Smooth muscle cell (in vitro differentiated cells): Measurements from ENCODE around the gene BMP4. TPM values are rescaled to one million over a fixed set of nuclear protein-coding genes. Genes with fewer than 3 reads are reported as not detected.
A peak's percentile ranks its signal among the peaks of the same experiment; 100 is the strongest.
"Not testable (repeated sequence)": the region's sequence is repeated elsewhere in the genome, so short reads cannot be mapped to it uniquely, and the experiment has no call there.

ENCODE experiments used
- DNase-seq: peaks from one replicate; lab custom pipeline; 2025; ENCODE audit not compliant: unreplicated experiment; lab: John Stamatoyannopoulos, UW
- H2AFZ ChIP-seq: fragments of 200-600 bp; sonication (generic); 2 replicates; pipeline ENCODE4 v1.6.0; 2016; ENCODE audit warnings: antibody characterized with exemption, low read depth, mild to moderate bottlenecking
- H3F3A ChIP-seq: fragments of 200-600 bp; sonication (generic); 2 replicates; pipeline ENCODE4 v1.6.0; 2017; ENCODE audit warnings: antibody characterized with exemption, low read depth
- H3K27ac ChIP-seq: fragments of 200-600 bp; sonication (generic); 2 replicates; pipeline ENCODE4 v1.5.1; 2016; ENCODE audit warnings: low read depth, mild to moderate bottlenecking
- H3K27me3 ChIP-seq: fragments of 200-600 bp; sonication (generic); 2 replicates; pipeline ENCODE4 v1.6.1; 2016; ENCODE audit warnings: low read depth, mild to moderate bottlenecking
- H3K36me3 ChIP-seq: fragments of 200-600 bp; sonication (generic); 2 replicates; pipeline ENCODE4 v1.5.1; 2016; ENCODE audit warnings: low read depth
- H3K4me1 ChIP-seq: fragments of 200-600 bp; sonication (generic); 2 replicates; pipeline ENCODE4 v1.5.1; 2016; ENCODE audit warnings: low read depth
- H3K4me2 ChIP-seq: fragments of 200-600 bp; sonication (generic); 2 replicates; pipeline ENCODE4 v1.6.0; 2016; ENCODE audit warnings: mild to moderate bottlenecking
- H3K4me3 ChIP-seq: fragments of 200-600 bp; sonication (generic); 2 replicates; pipeline ENCODE4 v1.5.1; 2016; ENCODE audit warnings: mild to moderate bottlenecking
- H3K79me2 ChIP-seq: fragments of 200-600 bp; sonication (generic); 2 replicates; pipeline ENCODE4 v1.6.0; 2016; ENCODE audit warnings: low read depth, mild to moderate bottlenecking
- H3K9ac ChIP-seq: fragments of 200-600 bp; sonication (generic); 2 replicates; pipeline ENCODE4 v1.6.0; 2016; ENCODE audit warnings: low read depth
- H3K9me3 ChIP-seq: fragments of 200-600 bp; sonication (generic); replicated peaks from 2 replicates; pipeline ENCODE4 v1.5.1; 2016; ENCODE audit warnings: low read depth
- H4K20me1 ChIP-seq: fragments of 200-600 bp; sonication (generic); 2 replicates; pipeline ENCODE4 v1.6.0; 2016; ENCODE audit warnings: low read depth
- WGBS: methylation state at CpG from one replicate; pipeline ENCODE4 v1.1.7; 2016; ENCODE audit warnings: low lambda C conversion rate; 5-methylcytosine and 5-hydroxymethylcytosine counted together
- polyA plus RNA-seq: library from polyadenylated mRNA; unstranded; fragments of >200 nt; fragmentation: Nextera tagmentation; extraction: Ambion mirVana; gene quantifications from 2 replicates; pipeline ENCODE4 v1.2.1, GENCODE V29; 2016
- total RNA-seq: library from RNA; depleted of rRNA; stranded (reverse); fragments of >200 nt; gene quantifications from 2 replicates; pipeline ENCODE4 v1.2.3, GENCODE V29; 2014
- TF ChIP-seq, protein P1 (sequence below): fragments of 200-600 bp; sonication (generic); IDR thresholded peaks from 2 replicates; pipeline ENCODE4 v1.5.1; 2017; ENCODE audit warnings: borderline replicate concordance, mild to moderate bottlenecking, antibody characterized with exemption; ENCODE audit not compliant: insufficient read depth, poor library complexity, severe bottlenecking

The BMP4 gene
- total and polyA plus RNA-seq, 2 experiments from 2014 or later, result 30.5 to 38.2 TPM

DNA sequence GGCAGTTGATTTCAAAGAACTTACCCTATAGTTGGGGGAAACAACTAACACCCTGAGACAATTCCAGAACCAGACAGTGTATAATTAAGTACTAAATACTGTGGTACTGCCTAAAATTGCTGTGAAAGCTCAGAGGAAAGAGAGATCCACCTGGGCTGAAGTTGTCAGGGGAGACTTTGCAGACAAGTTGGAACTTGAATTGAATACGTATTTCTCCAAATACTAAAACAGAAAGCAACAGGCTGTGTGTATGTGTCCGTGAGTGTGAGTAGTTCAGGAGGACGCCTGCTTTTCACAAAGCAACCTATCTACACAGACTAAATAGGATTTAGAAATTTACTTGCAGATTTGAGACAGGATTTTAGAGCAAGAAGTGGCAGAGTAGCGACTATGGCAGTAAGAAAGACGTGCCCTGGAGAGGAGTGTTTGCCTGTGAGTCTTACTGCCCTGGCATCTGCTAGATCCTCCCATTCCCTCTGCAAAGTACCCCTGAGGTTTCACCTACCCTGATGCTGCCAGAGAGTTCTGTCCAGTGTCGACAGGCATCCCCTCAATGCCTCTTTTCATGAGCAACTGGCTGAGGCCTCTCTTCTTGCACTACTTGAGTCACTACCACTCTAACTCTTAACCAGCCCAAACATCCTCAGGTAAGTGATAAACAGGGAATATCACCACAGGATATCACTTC is 37.4 kb upstream of the BMP4 start:
- Histone ChIP-seq H3F3A (no peaks in the 10 kb centered on the region), H3K4me2 (peak overlapping the region; percentile 36), H3K4me3 (no peak overlapping the region), H3K27me3 (no peaks in the 10 kb centered on the region), H2AFZ (peak overlapping the region; percentile 73), H4K20me1 (no peaks in the 10 kb centered on the region), H3K9ac (no peak overlapping the region), H3K36me3 (no peaks in the 10 kb centered on the region), H3K4me1 (peaks cover 2% of the 10 kb centered on the region), H3K9me3 (no peaks in the 10 kb centered on the region), H3K27ac (no peak overlapping the region), H3K79me2 (no peaks in the 10 kb centered on the region)
- 66% methylated on average over 6 of the region's 6 CpGs for WGBS
- DNase-seq, result no peak
- TF ChIP-seq, protein P1, sequence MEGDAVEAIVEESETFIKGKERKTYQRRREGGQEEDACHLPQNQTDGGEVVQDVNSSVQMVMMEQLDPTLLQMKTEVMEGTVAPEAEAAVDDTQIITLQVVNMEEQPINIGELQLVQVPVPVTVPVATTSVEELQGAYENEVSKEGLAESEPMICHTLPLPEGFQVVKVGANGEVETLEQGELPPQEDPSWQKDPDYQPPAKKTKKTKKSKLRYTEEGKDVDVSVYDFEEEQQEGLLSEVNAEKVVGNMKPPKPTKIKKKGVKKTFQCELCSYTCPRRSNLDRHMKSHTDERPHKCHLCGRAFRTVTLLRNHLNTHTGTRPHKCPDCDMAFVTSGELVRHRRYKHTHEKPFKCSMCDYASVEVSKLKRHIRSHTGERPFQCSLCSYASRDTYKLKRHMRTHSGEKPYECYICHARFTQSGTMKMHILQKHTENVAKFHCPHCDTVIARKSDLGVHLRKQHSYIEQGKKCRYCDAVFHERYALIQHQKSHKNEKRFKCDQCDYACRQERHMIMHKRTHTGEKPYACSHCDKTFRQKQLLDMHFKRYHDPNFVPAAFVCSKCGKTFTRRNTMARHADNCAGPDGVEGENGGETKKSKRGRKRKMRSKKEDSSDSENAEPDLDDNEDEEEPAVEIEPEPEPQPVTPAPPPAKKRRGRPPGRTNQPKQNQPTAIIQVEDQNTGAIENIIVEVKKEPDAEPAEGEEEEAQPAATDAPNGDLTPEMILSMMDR, result no peak

DNA sequence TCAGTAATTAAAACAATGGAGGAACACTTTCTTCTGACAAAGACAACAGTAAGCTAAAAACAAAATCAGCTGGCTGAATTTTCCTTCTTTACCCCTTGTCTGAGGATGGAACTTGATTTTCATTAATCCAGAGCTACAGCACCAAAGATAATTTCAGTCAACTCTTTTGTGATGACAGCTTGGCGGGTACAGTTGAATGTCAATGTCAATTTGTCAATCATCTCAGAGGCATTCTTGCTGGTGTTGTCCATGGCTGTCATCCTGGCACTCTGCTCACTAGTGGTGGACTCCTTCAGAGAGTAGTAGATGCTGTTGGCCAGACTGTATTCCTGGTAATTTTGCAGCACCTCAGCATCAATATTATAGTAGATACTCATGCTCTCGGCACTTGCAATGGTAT is 34.4 kb upstream of the BMP4 start:
- 66% methylated on average over 2 of the region's 2 CpGs for WGBS
- H3K27ac ChIP-seq, result no peak overlapping the region
- H4K20me1 ChIP-seq, result no peaks in the 10 kb centered on the region
- H3K79me2 ChIP-seq, result no peaks in the 10 kb centered on the region
- H3K9me3 ChIP-seq, result no peaks in the 10 kb centered on the region
- no peak overlapping the region for H3K9ac ChIP-seq
- TF ChIP-seq, protein P1, result no peak
- no peak overlapping the region for H2AFZ ChIP-seq
- H3K27me3 ChIP-seq, result no peaks in the 10 kb centered on the region
- no peak overlapping the region for H3K4me3 ChIP-seq
- H3K4me1 ChIP-seq, result no peaks in the 10 kb centered on the region
- no peaks in the 10 kb centered on the region for H3K36me3 ChIP-seq
- H3F3A ChIP-seq, result no peaks in the 10 kb centered on the region
- H3K4me2 ChIP-seq, result no peak overlapping the region
- DNase-seq, result no peak

DNA sequence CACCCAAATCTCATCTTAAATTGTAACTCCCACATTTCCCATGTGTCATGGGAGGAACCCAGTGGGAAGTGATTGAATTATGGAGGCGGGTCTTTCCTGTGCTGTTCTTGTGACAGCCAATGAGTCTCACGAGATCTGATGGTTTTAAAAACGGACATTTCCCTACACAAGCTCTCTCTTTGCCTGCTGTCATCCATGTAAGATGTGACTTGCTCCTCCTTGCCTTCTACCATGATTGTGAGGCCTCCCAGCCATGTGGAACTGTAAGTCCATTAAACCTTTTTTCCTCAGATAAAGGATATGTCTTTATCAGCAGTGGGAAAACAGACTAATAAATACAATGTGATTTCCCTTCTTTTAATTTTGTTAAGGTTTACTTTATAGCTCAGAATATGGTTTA is 30.1 kb upstream of the BMP4 start:
- not testable (repeated sequence) for H2AFZ ChIP-seq, H3K4me2 ChIP-seq, H3F3A ChIP-seq, H3K27ac ChIP-seq, H3K4me1 ChIP-seq, DNase-seq, H3K4me3 ChIP-seq, H3K79me2 ChIP-seq, H3K27me3 ChIP-seq, H3K36me3 ChIP-seq, H3K9ac ChIP-seq, H4K20me1 ChIP-seq, H3K9me3 ChIP-seq
- WGBS, result 100% methylated on average over 3 of the region's 3 CpGs

DNA sequence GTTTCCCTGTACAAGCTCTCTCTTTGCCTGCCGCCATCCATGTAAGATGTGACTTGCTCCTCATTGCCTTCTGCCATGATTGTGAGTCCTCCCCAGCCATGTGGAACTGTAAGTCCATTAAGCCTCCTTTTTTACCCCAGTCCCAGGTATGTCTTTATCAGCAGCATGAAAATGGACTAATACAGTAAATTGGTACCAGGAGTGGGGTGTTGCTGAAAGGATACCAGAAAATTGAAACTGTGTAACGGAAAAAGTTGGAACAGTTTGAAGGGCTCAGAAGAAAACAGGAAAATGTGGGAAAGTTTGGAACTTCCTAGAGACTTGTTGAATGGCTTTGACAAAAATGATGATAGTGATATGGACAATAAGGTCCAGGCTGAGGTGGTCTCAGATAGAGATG is 28.3 kb upstream of the BMP4 start:
- not testable (repeated sequence) for H2AFZ ChIP-seq, H3K4me3 ChIP-seq, H3K79me2 ChIP-seq, H4K20me1 ChIP-seq, H3K9me3 ChIP-seq, H3K9ac ChIP-seq, DNase-seq, H3F3A ChIP-seq, H3K4me2 ChIP-seq, H3K27me3 ChIP-seq, H3K27ac ChIP-seq, H3K4me1 ChIP-seq, H3K36me3 ChIP-seq
- WGBS, result 99% methylated on average over 2 of the region's 2 CpGs

DNA sequence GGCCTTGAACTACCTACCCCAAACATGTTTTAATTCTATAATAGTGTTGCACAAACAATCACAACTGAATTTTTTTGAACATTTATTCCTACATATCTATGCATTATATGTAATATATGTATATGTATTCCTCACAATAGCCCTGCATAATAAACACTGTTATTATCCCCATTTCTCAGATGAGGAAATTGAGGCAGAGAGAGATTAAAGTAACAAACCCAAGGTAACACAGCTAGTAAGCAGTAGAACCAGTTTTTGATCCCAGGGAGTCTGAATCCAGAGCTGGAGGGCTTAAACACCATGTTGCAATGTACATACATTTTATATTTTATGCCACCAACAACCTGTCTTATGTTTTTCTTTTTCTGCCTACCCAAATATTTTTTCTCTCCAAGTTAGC is 26.5 kb upstream of the BMP4 start:
- TF ChIP-seq, protein P1, result no peak
- DNase-seq, result no peak
- no peak overlapping the region for H2AFZ ChIP-seq

More for the DNA sequence above, 26.5 kb upstream of the BMP4 start:
- Histone ChIP-seq H3K4me3 (no peak overlapping the region), H3F3A (peaks cover 19% of the 10 kb centered on the region), H3K4me2 (no peak overlapping the region), H3K79me2 (no peaks in the 10 kb centered on the region), H3K27ac (no peak overlapping the region), H4K20me1 (no peaks in the 10 kb centered on the region), H3K4me1 (peaks cover 14% of the 10 kb centered on the region), H3K36me3 (no peaks in the 10 kb centered on the region), H3K9me3 (no peaks in the 10 kb centered on the region), H3K9ac (no peak overlapping the region), H3K27me3 (no peaks in the 10 kb centered on the region)
